ENCODE measurements around the gene FBXL5. TPM values are rescaled to one million over a fixed set of nuclear protein-coding genes. Genes with fewer than 3 reads are reported as not detected.

FBXL5 gene
- total and polyA plus RNA-seq, 9 of the 15 experiments (the other 6 are each of a cell fraction or from before 2014, with no cell fraction given) = 6.0 to 35.2 (median 22.1) TPM

DNA sequence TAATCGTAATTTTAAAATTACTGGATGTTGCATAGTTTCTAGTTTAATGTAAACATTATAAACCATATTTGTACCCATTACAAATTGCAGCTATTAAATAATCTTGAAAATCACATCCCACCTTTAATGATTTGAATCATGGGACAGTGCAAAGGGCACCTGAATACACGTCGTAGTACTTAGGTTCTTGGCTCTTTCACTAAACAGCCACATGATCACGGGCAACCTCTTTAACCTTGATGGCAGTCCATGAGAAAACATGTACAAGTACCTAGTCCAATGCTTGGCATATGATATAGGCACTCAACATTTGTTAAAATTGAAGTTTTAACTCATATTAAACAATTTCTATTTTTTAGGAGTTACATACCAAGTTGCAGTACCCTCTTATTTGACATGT lies 11.8 kb upstream of the FBXL5 start (continued):
- TF ChIP-seq, protein P1, sequence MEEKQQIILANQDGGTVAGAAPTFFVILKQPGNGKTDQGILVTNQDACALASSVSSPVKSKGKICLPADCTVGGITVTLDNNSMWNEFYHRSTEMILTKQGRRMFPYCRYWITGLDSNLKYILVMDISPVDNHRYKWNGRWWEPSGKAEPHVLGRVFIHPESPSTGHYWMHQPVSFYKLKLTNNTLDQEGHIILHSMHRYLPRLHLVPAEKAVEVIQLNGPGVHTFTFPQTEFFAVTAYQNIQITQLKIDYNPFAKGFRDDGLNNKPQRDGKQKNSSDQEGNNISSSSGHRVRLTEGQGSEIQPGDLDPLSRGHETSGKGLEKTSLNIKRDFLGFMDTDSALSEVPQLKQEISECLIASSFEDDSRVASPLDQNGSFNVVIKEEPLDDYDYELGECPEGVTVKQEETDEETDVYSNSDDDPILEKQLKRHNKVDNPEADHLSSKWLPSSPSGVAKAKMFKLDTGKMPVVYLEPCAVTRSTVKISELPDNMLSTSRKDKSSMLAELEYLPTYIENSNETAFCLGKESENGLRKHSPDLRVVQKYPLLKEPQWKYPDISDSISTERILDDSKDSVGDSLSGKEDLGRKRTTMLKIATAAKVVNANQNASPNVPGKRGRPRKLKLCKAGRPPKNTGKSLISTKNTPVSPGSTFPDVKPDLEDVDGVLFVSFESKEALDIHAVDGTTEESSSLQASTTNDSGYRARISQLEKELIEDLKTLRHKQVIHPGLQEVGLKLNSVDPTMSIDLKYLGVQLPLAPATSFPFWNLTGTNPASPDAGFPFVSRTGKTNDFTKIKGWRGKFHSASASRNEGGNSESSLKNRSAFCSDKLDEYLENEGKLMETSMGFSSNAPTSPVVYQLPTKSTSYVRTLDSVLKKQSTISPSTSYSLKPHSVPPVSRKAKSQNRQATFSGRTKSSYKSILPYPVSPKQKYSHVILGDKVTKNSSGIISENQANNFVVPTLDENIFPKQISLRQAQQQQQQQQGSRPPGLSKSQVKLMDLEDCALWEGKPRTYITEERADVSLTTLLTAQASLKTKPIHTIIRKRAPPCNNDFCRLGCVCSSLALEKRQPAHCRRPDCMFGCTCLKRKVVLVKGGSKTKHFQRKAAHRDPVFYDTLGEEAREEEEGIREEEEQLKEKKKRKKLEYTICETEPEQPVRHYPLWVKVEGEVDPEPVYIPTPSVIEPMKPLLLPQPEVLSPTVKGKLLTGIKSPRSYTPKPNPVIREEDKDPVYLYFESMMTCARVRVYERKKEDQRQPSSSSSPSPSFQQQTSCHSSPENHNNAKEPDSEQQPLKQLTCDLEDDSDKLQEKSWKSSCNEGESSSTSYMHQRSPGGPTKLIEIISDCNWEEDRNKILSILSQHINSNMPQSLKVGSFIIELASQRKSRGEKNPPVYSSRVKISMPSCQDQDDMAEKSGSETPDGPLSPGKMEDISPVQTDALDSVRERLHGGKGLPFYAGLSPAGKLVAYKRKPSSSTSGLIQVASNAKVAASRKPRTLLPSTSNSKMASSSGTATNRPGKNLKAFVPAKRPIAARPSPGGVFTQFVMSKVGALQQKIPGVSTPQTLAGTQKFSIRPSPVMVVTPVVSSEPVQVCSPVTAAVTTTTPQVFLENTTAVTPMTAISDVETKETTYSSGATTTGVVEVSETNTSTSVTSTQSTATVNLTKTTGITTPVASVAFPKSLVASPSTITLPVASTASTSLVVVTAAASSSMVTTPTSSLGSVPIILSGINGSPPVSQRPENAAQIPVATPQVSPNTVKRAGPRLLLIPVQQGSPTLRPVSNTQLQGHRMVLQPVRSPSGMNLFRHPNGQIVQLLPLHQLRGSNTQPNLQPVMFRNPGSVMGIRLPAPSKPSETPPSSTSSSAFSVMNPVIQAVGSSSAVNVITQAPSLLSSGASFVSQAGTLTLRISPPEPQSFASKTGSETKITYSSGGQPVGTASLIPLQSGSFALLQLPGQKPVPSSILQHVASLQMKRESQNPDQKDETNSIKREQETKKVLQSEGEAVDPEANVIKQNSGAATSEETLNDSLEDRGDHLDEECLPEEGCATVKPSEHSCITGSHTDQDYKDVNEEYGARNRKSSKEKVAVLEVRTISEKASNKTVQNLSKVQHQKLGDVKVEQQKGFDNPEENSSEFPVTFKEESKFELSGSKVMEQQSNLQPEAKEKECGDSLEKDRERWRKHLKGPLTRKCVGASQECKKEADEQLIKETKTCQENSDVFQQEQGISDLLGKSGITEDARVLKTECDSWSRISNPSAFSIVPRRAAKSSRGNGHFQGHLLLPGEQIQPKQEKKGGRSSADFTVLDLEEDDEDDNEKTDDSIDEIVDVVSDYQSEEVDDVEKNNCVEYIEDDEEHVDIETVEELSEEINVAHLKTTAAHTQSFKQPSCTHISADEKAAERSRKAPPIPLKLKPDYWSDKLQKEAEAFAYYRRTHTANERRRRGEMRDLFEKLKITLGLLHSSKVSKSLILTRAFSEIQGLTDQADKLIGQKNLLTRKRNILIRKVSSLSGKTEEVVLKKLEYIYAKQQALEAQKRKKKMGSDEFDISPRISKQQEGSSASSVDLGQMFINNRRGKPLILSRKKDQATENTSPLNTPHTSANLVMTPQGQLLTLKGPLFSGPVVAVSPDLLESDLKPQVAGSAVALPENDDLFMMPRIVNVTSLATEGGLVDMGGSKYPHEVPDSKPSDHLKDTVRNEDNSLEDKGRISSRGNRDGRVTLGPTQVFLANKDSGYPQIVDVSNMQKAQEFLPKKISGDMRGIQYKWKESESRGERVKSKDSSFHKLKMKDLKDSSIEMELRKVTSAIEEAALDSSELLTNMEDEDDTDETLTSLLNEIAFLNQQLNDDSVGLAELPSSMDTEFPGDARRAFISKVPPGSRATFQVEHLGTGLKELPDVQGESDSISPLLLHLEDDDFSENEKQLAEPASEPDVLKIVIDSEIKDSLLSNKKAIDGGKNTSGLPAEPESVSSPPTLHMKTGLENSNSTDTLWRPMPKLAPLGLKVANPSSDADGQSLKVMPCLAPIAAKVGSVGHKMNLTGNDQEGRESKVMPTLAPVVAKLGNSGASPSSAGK (IDR thresholded peaks at IDR 0.05) = no peak
- TF ChIP-seq EGR1 (conservative IDR thresholded peaks at IDR 0.05) = no peak
- no peak for TF ChIP-seq RAD21 (CRISPR knock-in tag; conservative IDR thresholded peaks at IDR 0.05 in 1 of 2, IDR thresholded peaks at IDR 0.05 in 1 of 2)
- TF ChIP-seq SMAD1 (IDR thresholded peaks at IDR 0.05; ENCODE audit: low read depth, low read length, partially characterized antibody) = no peak
- TF ChIP-seq RREB1 (CRISPR knock-in tag; IDR thresholded peaks at IDR 0.05) = no peak
- TF ChIP-seq, protein P2, sequence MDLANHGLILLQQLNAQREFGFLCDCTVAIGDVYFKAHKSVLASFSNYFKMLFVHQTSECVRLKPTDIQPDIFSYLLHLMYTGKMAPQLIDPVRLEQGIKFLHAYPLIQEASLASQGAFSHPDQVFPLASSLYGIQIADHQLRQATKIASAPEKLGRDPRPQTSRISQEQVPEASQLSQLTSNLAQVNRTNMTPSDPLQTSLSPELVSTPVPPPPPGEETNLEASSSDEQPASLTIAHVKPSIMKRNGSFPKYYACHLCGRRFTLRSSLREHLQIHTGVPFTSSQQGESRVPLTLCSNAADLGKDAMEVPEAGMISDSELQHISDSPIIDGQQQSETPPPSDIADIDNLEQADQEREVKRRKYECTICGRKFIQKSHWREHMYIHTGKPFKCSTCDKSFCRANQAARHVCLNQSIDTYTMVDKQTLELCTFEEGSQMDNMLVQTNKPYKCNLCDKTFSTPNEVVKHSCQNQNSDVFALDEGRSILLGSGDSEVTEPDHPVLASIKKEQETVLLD (IDR thresholded peaks at IDR 0.05) = no peak
- no peak for TF ChIP-seq ELF1 (tag; IDR thresholded peaks at IDR 0.05)
- TF ChIP-seq ATF1 (CRISPR knock-in tag; IDR thresholded peaks at IDR 0.05) = no peak
- TF ChIP-seq ATF1 (tag; IDR thresholded peaks at IDR 0.05) = no peak
- TF ChIP-seq NEUROD1 (IDR thresholded peaks at IDR 0.05; ENCODE audit: borderline replicate concordance, low read depth, low read length, partially characterized antibody) = no peak
